ENCODE results near the gene TNFRSF1A.

TNFRSF1A gene

DNA sequence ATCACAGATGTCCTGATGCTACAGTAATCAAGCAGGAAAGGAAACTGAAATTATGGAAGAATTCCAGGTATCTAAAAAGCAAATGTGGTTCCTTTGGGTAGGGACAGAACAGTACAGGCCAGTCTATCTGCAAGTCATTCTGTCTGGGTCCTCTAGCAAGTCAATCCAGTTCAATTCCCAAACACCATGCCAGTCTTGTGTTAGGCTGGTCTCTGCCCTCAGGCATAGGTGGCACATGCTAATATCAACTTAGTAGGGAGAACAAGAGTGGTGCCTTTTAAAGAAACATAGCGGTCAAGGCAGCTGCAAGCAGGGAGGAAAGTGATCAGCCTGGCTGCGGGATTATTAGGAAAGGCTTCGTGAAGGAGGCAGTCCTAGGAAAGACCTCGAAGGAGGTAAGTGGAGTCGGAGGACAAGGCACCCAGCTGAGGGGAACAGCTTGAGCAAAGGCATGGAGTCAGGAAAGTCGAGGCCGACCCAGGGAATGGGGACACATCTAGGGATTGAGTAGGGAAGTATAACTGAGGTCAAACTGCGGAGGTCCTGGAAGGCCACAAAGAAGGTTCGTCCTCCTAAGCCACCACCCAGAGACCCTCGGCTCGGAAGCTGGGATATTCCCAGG is 35.2 kb downstream of the TNFRSF1A start:
- Histone ChIP-seq H3K4me2 (ENCODE audit: low read length) (no peak overlapping the region), H3K4me3 (ENCODE audit: low read length) (no peak overlapping the region), H2AFZ (ENCODE audit: low read depth, low read length) (no peak overlapping the region), H3K27me3 (ENCODE audit: low read depth, low read length) (peaks cover 45% of the 10 kb centered on the region), H4K20me1 (ENCODE audit: insufficient read depth, low read length) (no peaks in the 10 kb centered on the region), H3K9me3 (ENCODE audit: insufficient read depth, low read length) (no peaks in the 10 kb centered on the region), H3K79me2 (ENCODE audit: low read length) (no peaks in the 10 kb centered on the region), H3K4me1 (ENCODE audit: low read length) (no peaks in the 10 kb centered on the region), H3K27ac (ENCODE audit: low read length) (no peak overlapping the region), H3K36me3 (replicated peaks; ENCODE audit: low read depth, low read length) (no peaks in the 10 kb centered on the region), H3K9ac (ENCODE audit: low read length) (no peak overlapping the region)
- TF ChIP-seq CTCF (IDR thresholded peaks at IDR 0.05; ENCODE audit: low read depth, low read length) (no peak), EZH2phosphoT487 (IDR thresholded peaks at IDR 0.05; ENCODE audit: low read depth) (no peak)

DNA sequence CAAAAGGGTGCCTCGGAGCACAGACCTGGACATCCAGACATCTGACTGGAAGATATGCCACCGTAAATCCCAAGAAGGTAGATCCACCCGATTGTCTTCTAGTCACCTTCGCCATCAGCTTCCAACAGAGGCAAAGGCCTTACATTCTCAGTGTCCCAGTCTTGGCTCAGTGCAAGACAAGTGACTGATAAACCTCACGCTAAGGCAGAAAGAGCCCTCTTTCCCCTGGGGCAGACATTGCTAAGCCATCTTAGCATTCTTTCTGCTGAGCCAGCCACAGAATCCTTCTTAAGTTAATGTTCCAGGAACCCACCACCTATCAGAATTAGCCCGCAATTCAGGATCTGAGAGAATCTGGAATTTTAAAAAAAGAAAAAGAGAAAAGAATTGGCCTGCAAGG is 35.7 kb downstream of the TNFRSF1A start:
- no peaks in the 10 kb centered on the region for H3K36me3 ChIP-seq (replicated peaks; ENCODE audit: low read depth, low read length)
- no peaks in the 10 kb centered on the region for H3K79me2 ChIP-seq (ENCODE audit: low read length)
- no peak overlapping the region for H3K9ac ChIP-seq (ENCODE audit: low read length)
- H3K27me3 ChIP-seq (ENCODE audit: low read depth, low read length), result peaks cover 48% of the 10 kb centered on the region
- no peak for TF ChIP-seq EZH2phosphoT487 (IDR thresholded peaks at IDR 0.05; ENCODE audit: low read depth)
- no peak for TF ChIP-seq CTCF (IDR thresholded peaks at IDR 0.05; ENCODE audit: low read depth, low read length)
- H3K4me2 ChIP-seq (ENCODE audit: low read length), result no peak overlapping the region
- no peak overlapping the region for H3K27ac ChIP-seq (ENCODE audit: low read length)
- H2AFZ ChIP-seq (ENCODE audit: low read depth, low read length), result no peak overlapping the region
- H3K4me3 ChIP-seq (ENCODE audit: low read length), result no peak overlapping the region
- no peaks in the 10 kb centered on the region for H3K9me3 ChIP-seq (ENCODE audit: insufficient read depth, low read length)
- H4K20me1 ChIP-seq (ENCODE audit: insufficient read depth, low read length), result no peaks in the 10 kb centered on the region
- no peaks in the 10 kb centered on the region for H3K4me1 ChIP-seq (ENCODE audit: low read length)

GRCh38 chr12:6303071-6303470 is 38.8 kb downstream of the TNFRSF1A start:
- Histone ChIP-seq H3K4me3 (ENCODE audit: low read length) (no peak overlapping the region), H3K4me1 (ENCODE audit: low read length) (peaks cover 15% of the 10 kb centered on the region), H3K27me3 (ENCODE audit: low read depth, low read length) (peaks cover 66% of the 10 kb centered on the region), H3K9me3 (ENCODE audit: insufficient read depth, low read length) (no peaks in the 10 kb centered on the region), H3K9ac (ENCODE audit: low read length) (no peak overlapping the region), H3K79me2 (ENCODE audit: low read length) (no peaks in the 10 kb centered on the region), H3K27ac (ENCODE audit: low read length) (no peak overlapping the region), H3K36me3 (replicated peaks; ENCODE audit: low read depth, low read length) (no peaks in the 10 kb centered on the region), H2AFZ (ENCODE audit: low read depth, low read length) (no peak overlapping the region), H3K4me2 (ENCODE audit: low read length) (no peak overlapping the region), H4K20me1 (ENCODE audit: insufficient read depth, low read length) (no peaks in the 10 kb centered on the region)
- TF ChIP-seq EZH2phosphoT487 (IDR thresholded peaks at IDR 0.05; ENCODE audit: low read depth), result no peak
- no peak for TF ChIP-seq CTCF (IDR thresholded peaks at IDR 0.05; ENCODE audit: low read depth, low read length)

DNA sequence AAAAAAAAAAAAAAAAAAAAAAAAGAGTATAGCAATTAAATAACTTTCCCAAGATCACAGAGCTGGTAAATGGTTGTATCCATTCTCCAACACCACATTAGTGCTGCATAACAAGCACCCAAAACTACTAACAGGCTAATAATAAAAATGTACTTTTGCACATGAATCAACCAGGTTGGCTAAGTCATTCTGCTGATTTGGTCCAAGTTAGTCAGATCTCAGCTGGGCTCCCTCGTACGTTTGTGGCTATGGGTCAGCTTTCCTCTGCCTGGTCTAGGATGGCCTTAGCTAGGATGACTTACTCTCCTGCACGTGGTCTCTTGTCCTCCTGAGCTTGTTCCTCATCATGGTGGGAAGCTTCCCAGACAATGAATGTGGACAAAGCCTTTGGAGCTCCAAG is 39.3 kb downstream of the TNFRSF1A start:
- Histone ChIP-seq H3K4me3 (ENCODE audit: low read length) (no peak overlapping the region), H4K20me1 (ENCODE audit: insufficient read depth, low read length) (no peaks in the 10 kb centered on the region), H3K79me2 (ENCODE audit: low read length) (no peaks in the 10 kb centered on the region), H2AFZ (ENCODE audit: low read depth, low read length) (no peak overlapping the region), H3K9ac (ENCODE audit: low read length) (no peak overlapping the region), H3K9me3 (ENCODE audit: insufficient read depth, low read length) (no peaks in the 10 kb centered on the region), H3K4me1 (ENCODE audit: low read length) (peaks cover 15% of the 10 kb centered on the region), H3K27me3 (ENCODE audit: low read depth, low read length) (peaks cover 66% of the 10 kb centered on the region), H3K27ac (ENCODE audit: low read length) (no peak overlapping the region), H3K4me2 (ENCODE audit: low read length) (no peak overlapping the region), H3K36me3 (replicated peaks; ENCODE audit: low read depth, low read length) (no peaks in the 10 kb centered on the region)
- no peak for TF ChIP-seq EZH2phosphoT487 (IDR thresholded peaks at IDR 0.05; ENCODE audit: low read depth)
- TF ChIP-seq CTCF (IDR thresholded peaks at IDR 0.05; ENCODE audit: low read depth, low read length), result no peak
